ENCODE measurements around the gene OLFML2A.

Gene OLFML2A

GRCh38 chr9:124774129-124774978 lies 2.6 kb upstream of the OLFML2A start:
- Histone ChIP-seq H4K20me1 (ENCODE audit: insufficient read depth, low read length, poor library complexity, severe bottlenecking) (peaks cover 1% of the 10 kb centered on the region), H3K4me2 (ENCODE audit: low read depth, low read length, poor library complexity, severe bottlenecking) (no peak overlapping the region), H3K4me3 (ENCODE audit: low read length, poor library complexity, severe bottlenecking) (no peak overlapping the region), H3K79me2 (ENCODE audit: insufficient read depth, low read length) (peaks cover 10% of the 10 kb centered on the region), H3K4me1 (ENCODE audit: insufficient read depth, low read length, poor library complexity, severe bottlenecking) (peaks cover 7% of the 10 kb centered on the region), H2AFZ (ENCODE audit: low read length) (0 out of 2 replicates have a peak overlapping the region, but pooled peaks have one; percentile 52), H3K36me3 (ENCODE audit: insufficient read depth, low read length) (no peaks in the 10 kb centered on the region), H3K9me3 (ENCODE audit: insufficient read depth, low read depth, low read length) (no peaks in the 10 kb centered on the region), H3K27me3 (ENCODE audit: insufficient read depth, low read length, poor library complexity, severe bottlenecking) (no peaks in the 10 kb centered on the region), H3K9me2 (replicated peaks; ENCODE audit: low read depth, low read length) (no peaks in the 10 kb centered on the region), H3F3A (ENCODE audit: low read depth) (0 out of 2 replicates have a peak, but pooled peaks cover 3% of the 10 kb centered on the region), H3K9ac (ENCODE audit: low read depth, low read length, poor library complexity, severe bottlenecking) (no peak overlapping the region)
- peak; percentile 79 for TF ChIP-seq CTCF (conservative IDR thresholded peaks at IDR 0.05; ENCODE audit: low read length)
- TF ChIP-seq EZH2phosphoT487 (IDR thresholded peaks at IDR 0.05; ENCODE audit: borderline replicate concordance) = no peak

- Histone ChIP-seq H2AFZ (ENCODE audit: low read length) (no peak overlapping the region), H4K20me1 (ENCODE audit: insufficient read depth, low read length, poor library complexity, severe bottlenecking) (no peaks in the 10 kb centered on the region), H3K9me3 (ENCODE audit: insufficient read depth, low read depth, low read length) (no peaks in the 10 kb centered on the region), H3K9me2 (replicated peaks; ENCODE audit: low read depth, low read length) (no peaks in the 10 kb centered on the region), H3K36me3 (ENCODE audit: insufficient read depth, low read length) (no peaks in the 10 kb centered on the region), H3F3A (ENCODE audit: low read depth) (0 out of 2 replicates have a peak, but pooled peaks cover 3% of the 10 kb centered on the region), H3K4me2 (ENCODE audit: low read depth, low read length, poor library complexity, severe bottlenecking) (no peak overlapping the region), H3K4me1 (ENCODE audit: insufficient read depth, low read length, poor library complexity, severe bottlenecking) (no peaks in the 10 kb centered on the region), H3K79me2 (ENCODE audit: insufficient read depth, low read length) (no peaks in the 10 kb centered on the region), H3K4me3 (ENCODE audit: low read length, poor library complexity, severe bottlenecking) (no peak overlapping the region), H3K9ac (ENCODE audit: low read depth, low read length, poor library complexity, severe bottlenecking) (no peak overlapping the region), H3K27me3 (ENCODE audit: insufficient read depth, low read length, poor library complexity, severe bottlenecking) (no peaks in the 10 kb centered on the region)
- no peak for TF ChIP-seq CTCF (conservative IDR thresholded peaks at IDR 0.05; ENCODE audit: low read length)
- TF ChIP-seq EZH2phosphoT487 (IDR thresholded peaks at IDR 0.05; ENCODE audit: borderline replicate concordance) = no peak
These were observed 347 bp upstream of the OLFML2A start for GRCh38 chr9:124776618-124776953.

- TF ChIP-seq EZH2phosphoT487 (IDR thresholded peaks at IDR 0.05; ENCODE audit: borderline replicate concordance) (no peak), CTCF (conservative IDR thresholded peaks at IDR 0.05; ENCODE audit: low read length) (no peak)
These were observed 1.8 kb downstream of the OLFML2A start for GRCh38 chr9:124778575-124779367.

More at GRCh38 chr9:124778575-124779367, 1.8 kb downstream of the OLFML2A start:
- Histone ChIP-seq H3F3A (ENCODE audit: low read depth) (no peaks in the 10 kb centered on the region), H3K27me3 (ENCODE audit: insufficient read depth, low read length, poor library complexity, severe bottlenecking) (no peaks in the 10 kb centered on the region), H3K4me3 (ENCODE audit: low read length, poor library complexity, severe bottlenecking) (no peak overlapping the region), H3K9me2 (replicated peaks; ENCODE audit: low read depth, low read length) (no peaks in the 10 kb centered on the region), H3K4me2 (ENCODE audit: low read depth, low read length, poor library complexity, severe bottlenecking) (no peak overlapping the region), H3K9ac (ENCODE audit: low read depth, low read length, poor library complexity, severe bottlenecking) (no peak overlapping the region), H4K20me1 (ENCODE audit: insufficient read depth, low read length, poor library complexity, severe bottlenecking) (no peaks in the 10 kb centered on the region), H3K79me2 (ENCODE audit: insufficient read depth, low read length) (no peaks in the 10 kb centered on the region), H2AFZ (ENCODE audit: low read length) (no peak overlapping the region), H3K9me3 (ENCODE audit: insufficient read depth, low read depth, low read length) (no peaks in the 10 kb centered on the region), H3K36me3 (ENCODE audit: insufficient read depth, low read length) (no peaks in the 10 kb centered on the region), H3K4me1 (ENCODE audit: insufficient read depth, low read length, poor library complexity, severe bottlenecking) (no peaks in the 10 kb centered on the region)
